HEK293 (cell line): ENCODE data around the gene LAMP1.
A peak's percentile ranks its signal among the peaks of the same experiment; 100 is the strongest.

Experiments
- CTCF ChIA-PET: fragments of 350-600 bp; formaldehyde crosslinking; extraction: SDS; loops from one replicate; lab custom pipeline; 2021; ENCODE audit warnings: antibody characterized with exemption; lab: Yijun Ruan, JAX
- POLR2A ChIA-PET: fragments of 300-600 bp; formaldehyde crosslinking; extraction: SDS; loops from one replicate; lab custom pipeline; 2020; ENCODE audit warnings: antibody characterized with exemption, inconsistent platforms; lab: Yijun Ruan, JAX
- H3K27ac ChIP-seq: fragments of 200-500 bp; sonication (Bioruptor generic); 2 replicates; pipeline ENCODE4 v1.5.1; 2014; ENCODE audit warnings: low read depth, low read length, control low read depth, inconsistent platforms; ENCODE audit errors: extremely low read depth
- H3K36me3 ChIP-seq, 2 experiments: fragments of 200-500 bp in 1 of 2; sonication (Bioruptor generic) in 1 of 2; 1 replicate in 1 of 2; 2 replicates in 1 of 2; pipeline ENCODE4 v1.5.1; 2014 to 2017; ENCODE audit warnings: inconsistent platforms in 2 of 2, low read length in 2 of 2; ENCODE audit not compliant: control insufficient read depth in 2 of 2, insufficient read depth in 1 of 2
- H3K4me1 ChIP-seq: fragments of 200-500 bp; sonication (Bioruptor generic); 2 replicates; pipeline ENCODE4 v1.5.1; 2014; ENCODE audit warnings: mild to moderate bottlenecking, low read length, inconsistent platforms; ENCODE audit not compliant: control insufficient read depth, insufficient read depth
- H3K4me3 ChIP-seq: 2 replicates; pipeline ENCODE4 v1.5.1; 2011; ENCODE audit warnings: low read depth, mild to moderate bottlenecking, control low read depth, low read length, moderate library complexity
- H3K9me3 ChIP-seq: fragments of 200-500 bp; sonication (Bioruptor generic); 2 replicates; pipeline ENCODE4 v1.5.1; 2014; ENCODE audit warnings: low read depth, low read length, inconsistent platforms; ENCODE audit not compliant: control insufficient read depth, insufficient read depth
- GLI2 ChIP-seq: fragments of 450-650 bp; formaldehyde crosslinking; IDR thresholded peaks from 2 replicates; pipeline ENCODE4; 2017; ENCODE audit warnings: missing biosample characterization, missing genetic modification characterization, low read depth, borderline replicate concordance
- IKZF3 ChIP-seq: fragments of 450-650 bp; IDR thresholded peaks from 2 replicates; pipeline ENCODE4 v1.5.0; 2018; ENCODE audit warnings: missing biosample characterization, mild to moderate bottlenecking, missing genetic modification characterization, moderate library complexity
- PRDM1 ChIP-seq: fragments of 450-650 bp; formaldehyde crosslinking; IDR thresholded peaks from 2 replicates; pipeline ENCODE4; 2016; ENCODE audit warnings: missing biosample characterization, missing genetic modification characterization
- ZBTB1 ChIP-seq: fragments of 450-650 bp; formaldehyde crosslinking; IDR thresholded peaks from 2 replicates; pipeline ENCODE4 v1.5.1; 2016; ENCODE audit warnings: missing biosample characterization, missing genetic modification characterization
- ZNF112 ChIP-seq: fragments of 450-650 bp; formaldehyde crosslinking; IDR thresholded peaks from 2 replicates; pipeline ENCODE4 v1.5.0; 2017; ENCODE audit warnings: missing biosample characterization, missing genetic modification characterization
- ZNF175 ChIP-seq: fragments of 450-650 bp; formaldehyde crosslinking; IDR thresholded peaks from 2 replicates; pipeline ENCODE4 v1.5.1; 2016; ENCODE audit warnings: missing biosample characterization, missing genetic modification characterization
- ZNF211 ChIP-seq: fragments of 450-650 bp; formaldehyde crosslinking; IDR thresholded peaks from 2 replicates; pipeline ENCODE4 v1.5.1; 2016; ENCODE audit warnings: low read depth, missing biosample characterization, missing genetic modification characterization
- ZNF341 ChIP-seq: fragments of 450-650 bp; formaldehyde crosslinking; IDR thresholded peaks from 2 replicates; pipeline ENCODE4; 2016; ENCODE audit warnings: low read depth, missing biosample characterization, missing genetic modification characterization
- ZNF558 ChIP-seq: fragments of 450-650 bp; formaldehyde crosslinking; IDR thresholded peaks from 2 replicates; pipeline ENCODE4 v1.5.1; 2016; ENCODE audit warnings: missing biosample characterization, missing genetic modification characterization
- ZNF830 ChIP-seq: fragments of 450-650 bp; IDR thresholded peaks from 2 replicates; pipeline ENCODE4 v1.5.0; 2018; ENCODE audit warnings: missing biosample characterization, missing genetic modification characterization, low read depth, mild to moderate bottlenecking, moderate library complexity
- TF ChIP-seq, protein P1 (sequence below): fragments of 450-650 bp; formaldehyde crosslinking; conservative IDR thresholded peaks from 2 replicates; pipeline ENCODE4 v1.5.1; 2016; ENCODE audit warnings: low read depth, missing biosample characterization, missing genetic modification characterization
- TF ChIP-seq, protein P2 (sequence below): fragments of 450-650 bp; formaldehyde crosslinking; IDR thresholded peaks from 2 replicates; pipeline ENCODE4 v1.5.1; 2016; ENCODE audit warnings: missing biosample characterization, missing genetic modification characterization
- TF ChIP-seq, protein P3 (sequence below): fragments of 450-650 bp; formaldehyde crosslinking; IDR thresholded peaks from 2 replicates; pipeline ENCODE4 v1.5.1; 2016; ENCODE audit warnings: missing biosample characterization, missing genetic modification characterization
- TF ChIP-seq, protein P4 (sequence below): fragments of 450-650 bp; formaldehyde crosslinking; conservative IDR thresholded peaks from 2 replicates; pipeline ENCODE4 v1.5.1; 2016; ENCODE audit warnings: low read depth, missing biosample characterization, missing genetic modification characterization

The LAMP1 gene

DNA sequence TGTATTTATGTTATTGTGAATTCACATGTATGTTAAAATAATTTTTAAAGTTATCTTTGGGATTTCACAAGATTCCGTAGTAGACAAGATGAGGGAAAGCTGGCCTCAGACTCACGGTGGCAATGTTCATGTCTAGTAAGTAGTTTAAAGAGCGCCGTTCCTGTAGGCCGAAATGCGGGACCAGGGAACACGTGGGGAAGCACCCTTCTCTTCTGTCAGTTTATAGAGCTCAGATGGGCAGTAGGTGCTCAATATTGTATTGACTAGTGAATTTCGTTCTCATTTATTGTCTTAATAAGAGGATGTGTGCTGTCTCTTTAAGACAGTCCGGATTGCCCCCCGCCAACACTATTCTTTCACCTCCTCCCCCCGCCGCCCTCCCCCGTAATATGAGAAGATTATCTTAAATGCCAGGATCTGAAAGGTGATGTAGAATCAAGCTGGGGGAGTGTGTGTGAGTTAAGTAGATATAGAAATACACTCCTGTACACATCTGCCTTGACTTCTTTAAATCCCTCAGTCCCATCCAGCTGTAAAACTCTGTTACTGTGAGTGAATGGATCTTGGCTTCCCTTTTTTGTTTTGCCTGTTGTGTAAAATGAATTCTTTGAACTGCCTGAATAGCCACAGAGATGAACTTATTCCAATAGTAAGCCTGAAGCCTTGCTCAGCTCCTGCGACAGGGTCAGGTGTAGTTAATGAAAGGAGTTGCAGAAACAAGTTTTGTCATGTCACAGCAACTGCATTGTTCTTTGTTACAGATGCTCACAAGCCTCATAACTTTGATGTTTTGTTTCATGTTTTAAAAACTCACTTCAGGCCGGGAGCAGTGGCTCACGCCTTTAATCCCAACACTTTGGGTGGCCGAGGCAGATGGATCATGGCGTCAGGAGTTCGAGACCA, 1.3 kb downstream of the LAMP1 start:
- TF ChIP-seq, protein P1, sequence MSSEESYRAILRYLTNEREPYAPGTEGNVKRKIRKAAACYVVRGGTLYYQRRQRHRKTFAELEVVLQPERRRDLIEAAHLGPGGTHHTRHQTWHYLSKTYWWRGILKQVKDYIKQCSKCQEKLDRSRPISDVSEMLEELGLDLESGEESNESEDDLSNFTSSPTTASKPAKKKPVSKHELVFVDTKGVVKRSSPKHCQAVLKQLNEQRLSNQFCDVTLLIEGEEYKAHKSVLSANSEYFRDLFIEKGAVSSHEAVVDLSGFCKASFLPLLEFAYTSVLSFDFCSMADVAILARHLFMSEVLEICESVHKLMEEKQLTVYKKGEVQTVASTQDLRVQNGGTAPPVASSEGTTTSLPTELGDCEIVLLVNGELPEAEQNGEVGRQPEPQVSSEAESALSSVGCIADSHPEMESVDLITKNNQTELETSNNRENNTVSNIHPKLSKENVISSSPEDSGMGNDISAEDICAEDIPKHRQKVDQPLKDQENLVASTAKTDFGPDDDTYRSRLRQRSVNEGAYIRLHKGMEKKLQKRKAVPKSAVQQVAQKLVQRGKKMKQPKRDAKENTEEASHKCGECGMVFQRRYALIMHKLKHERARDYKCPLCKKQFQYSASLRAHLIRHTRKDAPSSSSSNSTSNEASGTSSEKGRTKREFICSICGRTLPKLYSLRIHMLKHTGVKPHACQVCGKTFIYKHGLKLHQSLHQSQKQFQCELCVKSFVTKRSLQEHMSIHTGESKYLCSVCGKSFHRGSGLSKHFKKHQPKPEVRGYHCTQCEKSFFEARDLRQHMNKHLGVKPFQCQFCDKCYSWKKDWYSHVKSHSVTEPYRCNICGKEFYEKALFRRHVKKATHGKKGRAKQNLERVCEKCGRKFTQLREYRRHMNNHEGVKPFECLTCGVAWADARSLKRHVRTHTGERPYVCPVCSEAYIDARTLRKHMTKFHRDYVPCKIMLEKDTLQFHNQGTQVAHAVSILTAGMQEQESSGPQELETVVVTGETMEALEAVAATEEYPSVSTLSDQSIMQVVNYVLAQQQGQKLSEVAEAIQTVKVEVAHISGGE: no peak
- no peak for TF ChIP-seq ZNF175 (tag by site-specific recombination)
- TF ChIP-seq, protein P2, sequence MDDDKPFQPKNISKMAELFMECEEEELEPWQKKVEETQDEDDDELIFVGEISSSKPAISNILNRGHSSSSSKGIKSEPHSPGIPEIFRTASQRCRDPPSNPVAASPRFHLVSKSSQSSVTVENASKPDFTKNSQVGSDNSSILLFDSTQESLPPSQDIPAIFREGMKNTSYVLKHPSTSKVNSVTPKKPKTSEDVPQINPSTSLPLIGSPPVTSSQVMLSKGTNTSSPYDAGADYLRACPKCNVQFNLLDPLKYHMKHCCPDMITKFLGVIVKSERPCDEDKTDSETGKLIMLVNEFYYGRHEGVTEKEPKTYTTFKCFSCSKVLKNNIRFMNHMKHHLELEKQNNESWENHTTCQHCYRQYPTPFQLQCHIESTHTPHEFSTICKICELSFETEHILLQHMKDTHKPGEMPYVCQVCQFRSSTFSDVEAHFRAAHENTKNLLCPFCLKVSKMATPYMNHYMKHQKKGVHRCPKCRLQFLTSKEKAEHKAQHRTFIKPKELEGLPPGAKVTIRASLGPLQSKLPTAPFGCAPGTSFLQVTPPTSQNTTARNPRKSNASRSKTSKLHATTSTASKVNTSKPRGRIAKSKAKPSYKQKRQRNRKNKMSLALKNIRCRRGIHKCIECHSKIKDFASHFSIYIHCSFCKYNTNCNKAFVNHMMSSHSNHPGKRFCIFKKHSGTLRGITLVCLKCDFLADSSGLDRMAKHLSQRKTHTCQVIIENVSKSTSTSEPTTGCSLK: no peak
- TF ChIP-seq ZBTB1 (tag by site-specific recombination): no peak
- no peak for TF ChIP-seq ZNF558 (tag by site-specific recombination)
- TF ChIP-seq, protein P3, sequence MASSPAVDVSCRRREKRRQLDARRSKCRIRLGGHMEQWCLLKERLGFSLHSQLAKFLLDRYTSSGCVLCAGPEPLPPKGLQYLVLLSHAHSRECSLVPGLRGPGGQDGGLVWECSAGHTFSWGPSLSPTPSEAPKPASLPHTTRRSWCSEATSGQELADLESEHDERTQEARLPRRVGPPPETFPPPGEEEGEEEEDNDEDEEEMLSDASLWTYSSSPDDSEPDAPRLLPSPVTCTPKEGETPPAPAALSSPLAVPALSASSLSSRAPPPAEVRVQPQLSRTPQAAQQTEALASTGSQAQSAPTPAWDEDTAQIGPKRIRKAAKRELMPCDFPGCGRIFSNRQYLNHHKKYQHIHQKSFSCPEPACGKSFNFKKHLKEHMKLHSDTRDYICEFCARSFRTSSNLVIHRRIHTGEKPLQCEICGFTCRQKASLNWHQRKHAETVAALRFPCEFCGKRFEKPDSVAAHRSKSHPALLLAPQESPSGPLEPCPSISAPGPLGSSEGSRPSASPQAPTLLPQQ (tag by site-specific recombination): no peak
- H3K4me3 ChIP-seq: peak overlapping the region; percentile 71
- POLR2A ChIA-PET: interaction anchor here (0.6 kb wide), 3 partner anchors 114 to 234 kb away, joined by 3 read pairs; no protein-coding TSS in a partner anchor
- no peak overlapping the region for H3K27ac ChIP-seq
- no peaks in the 10 kb centered on the region for H3K4me1 ChIP-seq
- peaks cover 0 to 7% of the 10 kb centered on the region in 2 experiments; a peak in 1 of 3 replicates for H3K36me3 ChIP-seq
- H3K9me3 ChIP-seq: no peaks in the 10 kb centered on the region
- CTCF ChIA-PET: interaction anchor here (0.6 to 0.7 kb wide), 3 partner anchors 80 to 341 kb away, joined by 3 read pairs; no protein-coding TSS in a partner anchor

DNA sequence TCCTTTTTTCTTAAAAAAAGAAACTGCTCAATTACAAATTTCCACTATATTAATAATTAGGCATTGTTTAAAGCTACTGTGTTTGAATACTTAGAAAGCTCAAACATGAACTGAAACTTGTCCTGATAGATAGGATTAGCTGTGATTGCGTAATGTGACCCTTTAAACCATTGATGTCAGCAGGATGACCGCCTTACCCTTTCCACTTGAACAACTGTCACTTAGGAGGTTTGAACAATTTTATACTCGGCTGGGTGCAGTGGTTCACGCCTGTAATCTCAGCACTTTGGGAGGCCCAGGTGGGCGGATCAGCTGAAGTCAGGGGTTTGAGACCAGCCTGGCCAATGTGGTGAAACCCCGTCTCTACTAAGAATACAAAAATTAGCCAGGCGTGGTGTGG, 2.9 kb downstream of the LAMP1 start:
- Histone ChIP-seq H3K36me3 (peaks cover 0 to 7% of the 10 kb centered on the region in 2 experiments; a peak in 1 of 3 replicates), H3K27ac (no peak overlapping the region), H3K4me3 (no peak overlapping the region), H3K4me1 (no peaks in the 10 kb centered on the region), H3K9me3 (no peaks in the 10 kb centered on the region)
- ChIA-PET POLR2A (no interaction called here), CTCF (no interaction called here)
- TF ChIP-seq GLI2: no peak
- no peak for TF ChIP-seq ZNF341 (tag by site-specific recombination)
- no peak for TF ChIP-seq ZNF211
- no peak for TF ChIP-seq ZNF830 (tag by site-specific recombination)
- no peak for TF ChIP-seq IKZF3 (tag by site-specific recombination)
- TF ChIP-seq ZNF112 (tag by site-specific recombination): no peak
- TF ChIP-seq, protein P4, sequence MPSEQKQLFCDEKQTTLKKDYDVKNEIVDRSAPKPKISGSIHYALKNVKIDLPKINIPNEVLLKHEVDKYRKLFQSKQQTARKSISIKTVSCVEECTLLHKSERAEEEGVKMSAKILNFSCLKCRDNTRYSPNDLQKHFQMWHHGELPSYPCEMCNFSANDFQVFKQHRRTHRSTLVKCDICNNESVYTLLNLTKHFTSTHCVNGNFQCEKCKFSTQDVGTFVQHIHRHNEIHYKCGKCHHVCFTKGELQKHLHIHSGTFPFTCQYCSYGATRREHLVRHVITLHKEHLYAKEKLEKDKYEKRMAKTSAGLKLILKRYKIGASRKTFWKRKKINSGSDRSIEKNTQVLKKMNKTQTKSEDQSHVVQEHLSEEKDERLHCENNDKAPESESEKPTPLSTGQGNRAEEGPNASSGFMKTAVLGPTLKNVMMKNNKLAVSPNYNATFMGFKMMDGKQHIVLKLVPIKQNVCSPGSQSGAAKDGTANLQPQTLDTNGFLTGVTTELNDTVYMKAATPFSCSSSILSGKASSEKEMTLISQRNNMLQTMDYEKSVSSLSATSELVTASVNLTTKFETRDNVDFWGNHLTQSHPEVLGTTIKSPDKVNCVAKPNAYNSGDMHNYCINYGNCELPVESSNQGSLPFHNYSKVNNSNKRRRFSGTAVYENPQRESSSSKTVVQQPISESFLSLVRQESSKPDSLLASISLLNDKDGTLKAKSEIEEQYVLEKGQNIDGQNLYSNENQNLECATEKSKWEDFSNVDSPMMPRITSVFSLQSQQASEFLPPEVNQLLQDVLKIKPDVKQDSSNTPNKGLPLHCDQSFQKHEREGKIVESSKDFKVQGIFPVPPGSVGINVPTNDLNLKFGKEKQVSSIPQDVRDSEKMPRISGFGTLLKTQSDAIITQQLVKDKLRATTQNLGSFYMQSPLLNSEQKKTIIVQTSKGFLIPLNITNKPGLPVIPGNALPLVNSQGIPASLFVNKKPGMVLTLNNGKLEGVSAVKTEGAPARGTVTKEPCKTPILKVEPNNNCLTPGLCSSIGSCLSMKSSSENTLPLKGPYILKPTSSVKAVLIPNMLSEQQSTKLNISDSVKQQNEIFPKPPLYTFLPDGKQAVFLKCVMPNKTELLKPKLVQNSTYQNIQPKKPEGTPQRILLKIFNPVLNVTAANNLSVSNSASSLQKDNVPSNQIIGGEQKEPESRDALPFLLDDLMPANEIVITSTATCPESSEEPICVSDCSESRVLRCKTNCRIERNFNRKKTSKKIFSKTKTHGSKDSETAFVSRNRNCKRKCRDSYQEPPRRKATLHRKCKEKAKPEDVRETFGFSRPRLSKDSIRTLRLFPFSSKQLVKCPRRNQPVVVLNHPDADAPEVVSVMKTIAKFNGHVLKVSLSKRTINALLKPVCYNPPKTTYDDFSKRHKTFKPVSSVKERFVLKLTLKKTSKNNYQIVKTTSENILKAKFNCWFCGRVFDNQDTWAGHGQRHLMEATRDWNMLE: no peak
- TF ChIP-seq PRDM1 (tag by site-specific recombination): no peak
